Measurements from ENCODE around the gene SERPINH1.

SERPINH1 gene

DNA sequence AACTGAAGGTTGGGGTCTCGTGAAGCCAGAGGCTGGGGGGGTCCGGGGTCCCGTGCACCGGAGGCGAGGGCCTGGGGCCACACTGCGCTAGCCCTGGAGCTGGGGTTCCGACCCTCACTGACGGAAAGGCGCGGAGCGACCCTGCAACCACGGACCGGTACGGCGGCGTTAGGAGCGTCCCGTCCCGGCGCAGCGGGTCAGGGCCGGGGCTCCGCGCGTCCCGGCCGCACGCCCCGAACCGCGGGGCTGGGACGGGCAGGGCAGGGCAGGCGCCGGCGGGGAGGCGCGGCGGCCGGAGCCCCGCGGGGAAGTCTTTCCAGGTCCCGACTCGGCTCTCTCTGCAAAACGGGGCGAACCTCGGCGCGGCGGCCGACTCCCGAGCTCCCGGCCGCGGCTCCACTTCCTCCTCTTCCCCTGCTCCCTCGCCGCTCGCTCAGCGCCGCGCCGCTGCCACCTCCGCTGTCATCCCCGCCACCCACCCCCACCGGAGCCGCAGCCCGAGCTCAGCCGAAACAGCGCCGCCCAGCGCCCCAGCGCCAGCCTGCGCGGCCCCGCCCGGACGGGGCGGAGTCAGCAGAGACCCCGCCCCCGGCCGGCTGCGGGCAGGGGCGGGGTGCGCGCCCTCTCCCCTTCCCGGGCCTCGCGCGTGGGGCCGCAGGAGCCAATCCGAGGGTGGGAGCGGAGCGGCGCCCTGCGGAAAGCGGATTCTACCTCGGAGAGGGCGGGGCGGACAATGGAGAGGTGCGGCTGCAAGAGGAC, 36.4 kb upstream of the SERPINH1 start, which contains the start of gene GDPD5:
TSS of gene GDPD5 (minus strand) at position 509 of the 759 bp plus-strand sequence. CDS start 48,206 bp downstream, outside the sequence.
- TF ChIP-seq CTCF (IDR thresholded peaks at IDR 0.05; ENCODE audit: insufficient read depth, low read depth, low read length, missing control alignments), result peak; percentile 61
- peak; percentile 86 for DNase-seq (ENCODE audit: low read depth)
- H3K4me3 ChIP-seq (ENCODE audit: low read depth, low read length), result peak within 1 kb of the TSS; percentile 72

DNA sequence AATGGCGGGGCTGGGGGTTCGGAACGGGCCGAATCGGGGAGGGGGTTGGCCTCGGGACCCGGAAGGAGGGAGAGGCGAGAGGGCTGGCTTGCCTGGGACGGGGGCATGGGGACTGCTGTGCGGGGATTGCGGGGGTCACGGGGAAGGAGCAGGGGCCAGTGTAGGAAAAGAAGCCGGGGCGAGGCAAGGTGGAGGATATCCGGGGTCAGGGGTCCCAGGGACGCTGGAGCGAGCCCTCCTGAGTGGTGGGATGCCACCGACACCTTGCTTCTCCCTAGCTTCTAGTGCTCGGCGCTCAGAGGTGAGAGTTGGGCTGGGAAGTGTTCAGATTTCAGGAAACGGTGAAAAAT, 35.9 kb upstream of the SERPINH1 start:
- no peak for TF ChIP-seq CTCF (IDR thresholded peaks at IDR 0.05; ENCODE audit: insufficient read depth, low read depth, low read length, missing control alignments)
- peak overlapping the region; percentile 70 for H3K4me3 ChIP-seq (ENCODE audit: low read depth, low read length)
- DNase-seq (ENCODE audit: low read depth), result no peak

GRCh38 chr11:75527130-75527529, 34.9 kb upstream of the SERPINH1 start:
- TF ChIP-seq CTCF (IDR thresholded peaks at IDR 0.05; ENCODE audit: insufficient read depth, low read depth, low read length, missing control alignments), result no peak
- DNase-seq (ENCODE audit: low read depth), result no peak
- H3K4me3 ChIP-seq (ENCODE audit: low read depth, low read length), result no peak overlapping the region

DNA sequence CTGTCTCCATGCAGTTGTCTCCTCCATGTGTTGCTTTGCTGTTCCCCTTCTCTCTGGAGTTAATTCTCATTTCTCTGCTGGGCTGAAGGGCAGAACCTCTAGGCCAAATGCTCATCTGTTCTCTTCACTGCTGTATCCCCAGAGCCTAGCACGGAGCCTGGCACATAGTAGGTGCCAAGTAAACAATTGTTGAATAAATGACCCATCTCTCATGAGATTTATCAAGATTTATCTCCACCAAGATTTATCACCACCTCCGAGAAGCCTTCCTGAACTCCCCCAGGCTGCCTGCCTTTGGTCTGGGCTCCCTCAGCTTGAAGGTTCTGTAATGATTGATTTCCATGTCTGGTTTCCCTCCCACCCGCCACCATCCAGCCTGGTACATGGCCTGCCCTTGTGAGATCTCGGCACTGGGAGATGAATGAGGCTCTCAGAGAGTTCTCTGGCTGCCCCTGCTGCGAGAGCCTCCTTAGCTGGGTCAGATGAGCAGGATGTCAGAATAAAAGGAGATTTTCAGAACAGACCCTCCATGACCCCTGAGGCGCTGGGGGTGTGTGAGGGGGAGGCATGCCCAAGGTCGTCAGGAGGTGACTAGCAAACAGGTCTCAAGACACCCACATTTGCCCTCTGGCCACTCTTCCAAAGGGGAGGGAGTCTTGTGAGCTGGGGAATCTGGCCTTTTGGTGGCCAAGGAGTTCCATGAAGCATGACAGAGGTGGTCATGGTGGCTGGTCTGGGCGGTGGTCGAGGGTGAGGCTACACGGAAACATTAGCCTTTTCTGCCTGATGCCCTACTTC, 33.9 kb upstream of the SERPINH1 start:
- no peak overlapping the region for H3K4me3 ChIP-seq (ENCODE audit: low read depth, low read length)
- TF ChIP-seq CTCF (IDR thresholded peaks at IDR 0.05; ENCODE audit: insufficient read depth, low read depth, low read length, missing control alignments), result no peak
- no peak for DNase-seq (ENCODE audit: low read depth)

DNA sequence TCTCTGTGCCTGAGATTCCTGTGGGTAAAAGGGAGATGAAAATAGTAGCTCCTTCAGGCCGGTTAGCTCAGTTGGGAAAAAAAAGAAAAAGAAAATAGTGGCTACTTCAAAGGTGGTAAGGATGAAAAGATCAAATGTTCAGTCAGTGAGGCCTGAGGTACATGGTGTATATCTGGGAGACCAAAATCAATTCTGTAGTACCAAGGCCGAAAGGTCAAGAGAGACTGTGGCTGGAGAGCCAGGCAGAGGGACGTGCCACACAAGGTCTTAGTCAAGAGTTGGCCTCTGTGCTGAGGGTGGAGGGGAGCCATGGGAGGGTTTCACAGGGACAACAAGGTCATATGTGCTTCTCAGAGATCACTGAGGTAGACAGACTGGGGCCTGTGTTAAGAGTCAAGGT, 31.5 kb upstream of the SERPINH1 start:
- TF ChIP-seq CTCF (IDR thresholded peaks at IDR 0.05; ENCODE audit: insufficient read depth, low read depth, low read length, missing control alignments), result no peak
- no peak overlapping the region for H3K4me3 ChIP-seq (ENCODE audit: low read depth, low read length)
- DNase-seq (ENCODE audit: low read depth), result no peak

- TF ChIP-seq CTCF (IDR thresholded peaks at IDR 0.05; ENCODE audit: insufficient read depth, low read depth, low read length, missing control alignments), result no peak
- DNase-seq (ENCODE audit: low read depth), result no peak
- H3K4me3 ChIP-seq (ENCODE audit: low read depth, low read length), result no peak overlapping the region
Observed at GRCh38 chr11:75531325-75531724, 30.7 kb upstream of the SERPINH1 start.

Data from GM12865 (cell line).